ENCODE measurements around the gene ZNF408.
A peak's percentile ranks its signal among the peaks of the same experiment; 100 is the strongest.
"Not testable (repeated sequence)": the region's sequence is repeated elsewhere in the genome, so short reads cannot be mapped to it uniquely, and the experiment has no call there.

Gene ZNF408

GRCh38 chr11:46700241-46701077 is at the start of gene ZNF408, which contains the start of gene ARHGAP1:
ZNF408 (plus strand) TSS chr11:46701031; CDS start chr11:46701048, 17 bp downstream.
ARHGAP1 (minus strand) TSS chr11:46700619; CDS start chr11:46696107, 4,512 bp downstream.
- peak; percentile 98 to 99 for DNase-seq

DNA sequence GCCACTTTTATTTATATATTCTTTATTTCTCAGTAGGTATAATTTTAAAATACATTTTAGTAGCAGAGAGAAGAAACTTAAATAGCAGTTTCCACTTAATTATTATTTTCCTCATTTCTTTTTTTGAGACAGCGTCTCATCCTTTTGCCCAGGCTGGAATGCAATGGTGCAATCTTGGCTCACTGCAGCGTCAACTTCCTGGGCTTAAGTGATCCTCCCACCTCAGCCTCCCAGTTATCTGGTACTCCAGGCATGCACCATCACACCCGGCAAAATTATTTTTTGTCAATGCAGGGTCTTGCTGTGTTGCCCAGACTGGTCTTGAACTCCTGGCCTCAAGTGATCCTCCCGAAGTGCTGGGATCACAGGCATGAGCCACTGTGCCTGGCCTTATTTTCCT is 45.2 kb upstream of the ZNF408 start:
- no peak for DNase-seq

GRCh38 chr11:46657186-46657585 is 43.6 kb upstream of the ZNF408 start:
- DNase-seq: no peak

- no peak for DNase-seq
Measured at GRCh38 chr11:46658259-46658658, 42.6 kb upstream of the ZNF408 start.

DNA sequence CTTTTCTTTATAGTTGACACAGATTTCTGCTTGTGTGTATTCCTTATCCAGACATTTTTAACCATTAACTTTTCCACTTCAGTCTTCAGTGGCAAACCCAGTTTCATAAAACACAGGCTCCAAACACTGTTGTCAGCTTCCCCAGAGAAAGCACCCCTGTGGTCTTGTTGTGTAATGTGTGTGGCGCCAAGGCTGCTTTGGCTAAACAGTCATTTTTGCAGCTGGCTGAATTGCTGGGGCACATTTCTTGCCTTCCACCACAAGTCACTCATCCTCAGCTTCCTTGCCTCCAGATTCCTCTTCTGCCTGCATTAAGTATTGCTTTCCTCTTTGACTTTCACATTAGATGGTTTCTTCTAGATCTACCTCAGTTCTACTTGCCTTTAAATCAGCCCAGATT is 40.9 kb upstream of the ZNF408 start:
- DNase-seq: peak; percentile 87 to 89

DNA sequence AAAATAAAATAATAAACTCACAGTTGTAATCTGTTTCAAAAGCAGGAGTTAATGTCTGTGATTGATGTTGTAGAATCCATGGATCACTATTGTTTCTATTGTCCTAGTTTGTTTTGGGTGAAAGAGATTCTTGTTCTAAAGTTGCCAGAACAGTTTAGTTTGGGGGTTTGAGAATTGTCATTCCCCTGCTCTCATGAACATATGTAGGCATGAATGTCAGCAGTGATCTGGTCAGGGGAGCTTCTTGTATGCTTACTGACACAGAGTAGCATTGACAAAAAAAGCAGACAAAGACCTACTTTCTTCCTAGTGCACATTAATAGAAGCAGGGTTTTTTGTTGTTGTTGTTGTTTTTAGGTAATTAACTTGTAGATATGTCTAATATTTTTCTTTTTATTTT is 39.0 kb upstream of the ZNF408 start:
- no peak for DNase-seq

DNA sequence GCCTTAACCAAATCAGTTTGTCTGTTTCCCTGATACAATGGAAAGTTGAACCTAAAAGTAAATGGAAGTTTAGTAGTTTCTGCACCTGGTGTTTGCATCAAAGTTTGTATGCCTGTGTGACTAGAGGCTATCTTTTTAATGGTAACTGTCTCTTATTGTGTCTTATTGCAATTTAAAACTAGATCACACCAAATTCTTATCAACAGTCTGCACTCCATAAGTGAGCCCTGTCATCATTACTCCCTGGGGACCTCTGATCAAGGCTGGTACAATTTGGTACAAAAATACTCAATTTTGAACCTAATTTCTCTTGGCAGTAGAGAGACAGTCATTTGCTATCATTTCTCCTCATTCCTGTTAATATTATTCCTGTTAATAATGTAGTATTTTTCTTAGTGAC is 38.5 kb upstream of the ZNF408 start:
- no peak for DNase-seq

DNA sequence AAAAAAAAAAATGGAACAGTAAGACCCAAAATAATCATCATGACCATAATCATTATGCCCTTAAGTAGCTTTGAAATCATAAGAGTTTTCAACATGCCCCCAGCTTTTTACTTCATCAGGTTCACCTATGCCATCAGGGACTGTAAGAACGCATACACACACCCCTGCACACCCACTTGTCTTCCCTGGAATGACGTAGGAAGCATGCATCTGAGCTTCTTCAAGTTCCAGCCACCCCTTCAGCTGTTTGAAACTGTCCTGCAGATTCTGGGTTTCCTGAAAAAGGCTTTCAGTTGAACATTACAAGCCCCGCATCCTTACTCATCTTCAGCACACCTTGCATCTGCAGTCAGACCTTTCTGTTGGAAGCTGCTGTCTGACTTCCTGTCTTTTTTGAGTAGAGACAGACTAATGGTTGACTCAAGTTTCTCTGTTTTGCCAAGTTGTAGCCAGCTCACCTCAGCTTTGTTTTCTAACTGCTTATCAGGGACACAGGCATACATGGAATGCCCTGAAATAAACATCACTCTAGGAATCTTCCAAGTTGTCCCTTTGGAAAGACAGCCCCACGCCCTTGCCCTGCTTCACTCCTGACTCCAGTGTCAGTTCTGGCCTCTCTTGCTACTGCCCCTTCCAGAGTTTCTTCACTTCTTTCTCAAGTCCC is 37.4 kb upstream of the ZNF408 start:
- no peak for DNase-seq

DNA sequence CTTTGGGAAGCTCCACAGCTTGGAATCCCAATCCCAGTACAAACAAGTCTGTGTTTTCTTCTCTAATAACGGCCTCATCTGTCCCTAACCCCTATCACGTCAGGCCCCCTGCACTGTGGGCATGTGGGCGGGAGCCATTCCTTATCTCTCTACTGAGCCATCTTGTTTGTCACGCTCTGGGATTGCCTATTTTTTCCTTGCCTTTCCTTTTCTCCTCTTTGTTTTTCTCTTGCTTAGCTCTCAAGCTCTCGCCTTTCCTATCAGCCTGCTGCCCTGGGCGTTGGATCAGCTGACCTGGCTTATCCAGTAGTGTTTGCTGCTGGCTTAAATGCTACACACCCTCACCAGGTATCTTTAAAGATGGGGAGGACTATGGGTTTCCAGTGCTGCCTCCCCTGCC is 36.2 kb upstream of the ZNF408 start:
- no peak for DNase-seq

DNA sequence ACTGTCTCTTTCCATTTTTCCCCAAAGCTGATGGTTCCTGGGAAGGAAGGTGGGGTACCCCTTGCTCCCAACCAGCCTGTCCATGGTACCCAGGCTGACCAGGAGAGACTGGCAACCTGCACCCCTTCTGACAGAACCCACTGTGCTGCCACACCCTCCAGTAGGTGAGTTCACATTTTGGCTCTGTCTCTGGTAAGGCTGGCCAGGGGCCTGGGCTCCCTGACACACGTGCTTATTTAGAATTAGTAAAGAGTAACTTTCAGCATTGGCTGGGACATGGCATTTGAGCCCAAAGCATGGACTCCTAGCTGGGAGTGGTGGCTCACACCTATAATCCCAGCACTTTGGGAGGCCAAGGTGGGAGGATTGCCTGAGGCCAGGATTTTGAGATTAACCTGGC is 35.5 kb upstream of the ZNF408 start:
- no peak for DNase-seq

GRCh38 chr11:46666516-46666915 is 34.3 kb upstream of the ZNF408 start:
- no peak for DNase-seq

DNA sequence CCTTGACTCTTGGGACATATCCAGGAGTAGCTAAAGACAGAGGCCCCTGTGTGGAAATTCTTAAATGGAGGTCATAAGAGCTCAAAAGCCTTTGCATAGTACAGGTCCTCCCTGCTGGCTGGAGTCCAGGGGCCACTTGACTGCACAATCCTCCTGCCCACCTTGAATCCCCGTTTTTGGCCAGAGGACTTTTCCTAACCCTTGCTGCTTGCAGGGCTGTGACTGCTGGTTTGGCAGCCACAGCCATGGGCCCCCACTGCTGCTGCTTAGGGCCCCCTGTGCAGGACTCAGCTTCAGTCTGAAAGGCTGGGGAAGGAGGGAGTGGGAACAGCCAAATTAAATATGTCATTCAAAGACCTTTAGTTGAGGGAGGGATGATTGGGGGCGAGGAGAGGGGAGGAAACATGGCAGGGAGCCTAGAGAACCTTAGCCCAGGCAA is 33.8 kb upstream of the ZNF408 start:
- no peak for DNase-seq

DNA sequence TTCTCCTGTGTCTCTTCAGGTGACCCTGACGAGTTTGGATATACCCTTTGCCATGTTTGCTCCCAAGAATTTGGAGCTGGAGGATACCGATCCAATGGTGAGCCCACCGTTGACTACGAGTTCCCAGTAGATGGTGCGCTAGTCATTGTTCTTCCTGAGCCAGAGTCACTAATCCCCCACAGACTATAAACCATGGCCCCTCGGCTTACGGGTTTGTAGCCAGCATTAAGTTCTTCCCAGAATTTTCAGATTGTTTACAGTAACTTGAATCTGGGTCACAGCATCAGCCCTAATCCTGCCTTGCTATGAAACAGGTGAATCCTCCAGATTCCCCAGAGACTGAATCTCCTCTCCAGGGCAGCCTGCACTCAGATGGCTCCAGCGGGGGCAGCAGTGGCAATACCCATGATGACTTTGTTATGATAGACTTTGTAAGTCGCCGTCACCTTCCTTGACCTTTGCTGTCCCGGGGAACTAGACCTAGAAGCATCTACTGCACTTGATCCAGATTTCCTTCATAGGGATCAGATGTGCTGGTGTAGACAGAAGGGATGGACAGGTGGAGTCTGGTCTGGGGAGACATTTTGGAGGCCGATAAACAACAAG is 32.2 kb upstream of the ZNF408 start:
- DNase-seq: no peak

DNA sequence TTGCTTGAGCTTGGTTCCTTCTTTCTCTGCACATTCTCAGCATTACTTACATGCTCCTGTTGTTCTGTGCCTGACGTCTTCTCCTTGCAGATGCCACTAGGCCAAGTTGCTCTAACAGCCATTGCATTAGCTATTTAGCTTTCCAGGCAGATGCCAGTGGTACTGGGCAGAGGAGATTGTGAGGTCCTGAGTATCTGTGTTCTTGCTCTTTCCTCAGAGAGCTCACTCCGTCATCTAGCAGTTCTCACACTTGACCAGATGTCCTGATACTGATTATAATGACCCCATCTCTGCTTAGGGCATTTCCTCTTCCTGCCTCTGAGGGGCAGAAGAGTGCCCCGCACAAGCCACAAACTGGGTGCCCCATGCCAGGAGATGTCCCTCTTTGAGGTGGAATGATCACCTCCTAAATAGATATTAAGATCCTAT is 31.1 kb upstream of the ZNF408 start:
- peak; percentile 16 to 33 for DNase-seq

- not testable (repeated sequence) for DNase-seq
Measured at GRCh38 chr11:46670521-46670920, 30.3 kb upstream of the ZNF408 start.

DNA sequence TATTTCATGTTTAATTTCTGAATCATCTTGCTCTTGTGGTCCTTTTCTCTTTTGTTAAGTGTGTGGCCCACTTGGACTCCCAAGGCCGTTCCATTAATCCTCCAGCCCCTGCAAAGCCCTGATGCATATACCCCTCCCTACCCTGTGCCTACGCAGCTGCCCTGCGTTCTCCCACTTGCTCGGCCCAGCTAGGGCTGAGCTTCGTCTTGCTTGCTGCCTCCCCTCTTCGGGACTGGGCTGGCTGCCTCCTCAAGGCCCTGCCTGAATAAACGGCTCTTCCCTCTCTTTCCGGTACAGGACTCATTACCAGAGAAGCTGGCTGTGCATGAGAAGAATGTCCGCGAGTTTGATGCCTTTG is 28.9 kb upstream of the ZNF408 start:
- no peak for DNase-seq

GRCh38 chr11:46672381-46672839 is 28.4 kb upstream of the ZNF408 start:
- peak; percentile 21 to 33 for DNase-seq

DNA sequence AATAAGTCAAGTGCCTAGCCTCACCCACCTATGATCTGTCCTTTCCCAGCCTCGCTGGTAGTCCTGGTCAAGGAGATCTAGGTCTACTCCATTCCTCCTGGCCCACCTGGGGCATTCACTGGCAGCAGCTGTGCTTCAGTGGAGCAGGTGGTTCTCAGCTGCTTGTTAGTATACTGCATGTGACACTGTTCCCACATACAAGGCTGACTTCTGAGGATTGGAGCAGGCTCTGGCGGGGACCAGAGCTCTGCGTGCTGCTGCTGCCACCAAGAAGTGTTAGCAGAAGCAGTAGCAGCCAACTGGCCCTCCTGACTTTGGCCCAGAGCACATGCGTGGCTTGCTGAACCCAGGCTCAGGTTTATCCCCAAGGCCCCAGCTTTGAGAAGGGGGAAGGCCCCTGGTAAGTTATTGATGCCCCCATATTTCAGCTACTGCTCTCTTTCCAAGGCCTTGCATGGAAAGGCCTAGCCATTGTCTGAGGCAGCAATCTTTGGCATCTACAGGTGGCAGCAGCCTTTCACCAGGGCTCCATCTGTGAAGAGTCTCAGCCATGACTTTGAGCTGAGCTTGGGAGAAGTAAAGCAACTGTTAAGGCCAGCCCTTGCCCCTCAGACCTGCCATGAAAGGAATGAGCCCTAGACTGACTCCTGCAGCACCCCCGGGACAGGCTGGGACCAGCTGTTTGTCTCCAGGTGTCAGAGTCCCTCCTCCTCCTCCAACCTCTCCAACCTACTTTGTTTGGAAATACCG is 26.9 kb upstream of the ZNF408 start:
- DNase-seq: no peak

- peak; percentile 87 to 90 for DNase-seq
Measured at GRCh38 chr11:46674463-46675287, 26.2 kb upstream of the ZNF408 start.

DNA sequence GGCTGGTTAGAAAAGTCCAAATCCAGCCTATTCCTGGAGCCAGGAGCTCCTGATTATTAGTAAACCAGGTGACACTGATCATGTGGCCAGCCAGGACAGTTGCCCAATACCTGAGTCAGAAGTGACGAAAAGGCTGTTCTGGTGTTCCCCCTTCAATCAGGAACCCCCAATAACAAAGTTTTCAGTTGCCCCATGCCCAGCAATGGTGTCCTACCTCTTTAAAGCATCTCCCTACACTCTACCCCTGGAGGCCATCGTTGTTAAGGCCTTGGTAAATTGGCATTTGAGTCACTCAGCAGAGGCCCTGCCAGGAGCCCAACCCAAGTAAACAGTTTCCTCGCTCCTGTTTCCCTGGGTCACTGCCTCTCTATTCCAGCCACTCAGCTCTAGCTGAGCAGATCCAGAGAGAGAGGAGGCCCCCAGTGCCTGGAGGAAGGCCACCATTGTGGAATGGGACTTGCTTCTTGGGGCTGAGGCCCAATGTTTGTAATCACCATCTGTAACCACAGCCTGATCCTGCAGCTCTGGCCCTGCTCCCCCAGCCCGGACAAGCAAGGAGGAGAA is 25.5 kb upstream of the ZNF408 start:
- DNase-seq: no peak

GRCh38 chr11:46675949-46676348 is 24.9 kb upstream of the ZNF408 start:
- no peak for DNase-seq
